B cell (primary cell): ENCODE data around the gene PES1. TPM values are rescaled to one million over a fixed set of nuclear protein-coding genes. Genes with fewer than 3 reads are reported as not detected.
"Not testable (repeated sequence)": the region's sequence is repeated elsewhere in the genome, so short reads cannot be mapped to it uniquely, and the experiment has no call there.

Experiments used
- ATAC-seq: fragments of 200-7000 bp; cut with Tn5 transposase; one replicate; pipeline ENCODE4 v1.10.0; 2021; ENCODE audit warnings: low read depth, mild to moderate bottlenecking, moderate number of reproducible peaks, moderate library complexity
- CTCF ChIA-PET: fragments of 350-600 bp; sonication (Branson Sonifier 250); formaldehyde crosslinking; loops from one replicate; lab custom pipeline; 2021; ENCODE audit warnings: antibody characterized with exemption, inconsistent platforms; lab: Charles Lee
- POLR2A ChIA-PET: fragments of 350-600 bp; sonication (Branson Sonifier 250); formaldehyde crosslinking; loops from one replicate; lab custom pipeline; 2021; ENCODE audit warnings: antibody characterized with exemption; lab: Charles Lee
- DNase-seq: peaks from one replicate; pipeline ENCODE4 v3.0.0; 2013
- H2AFZ ChIP-seq: 2 replicates; pipeline ENCODE4 v1.6.1; 2012; ENCODE audit warnings: mild to moderate bottlenecking, low read depth, low read length; ENCODE audit not compliant: insufficient read depth, poor library complexity, severe bottlenecking
- H3K27ac ChIP-seq, 2 donors: 1 replicate in 1 of 2; 2 replicates in 1 of 2; pipeline ENCODE4 v1.5.1; 2012 to 2013; ENCODE audit warnings: low read length in 2 of 2, mild to moderate bottlenecking in 2 of 2, moderate library complexity in 1 of 2
- H3K27me3 ChIP-seq, 4 experiments: fragments of 200-600 bp in 1 of 4; sonication (generic) in 1 of 4; replicated peaks in 1 of 4; 1 replicate in 2 of 4; 2 replicates in 2 of 4; pipeline versions ENCODE4 v1.6.1 to v1.7.0; 2013 to 2016; ENCODE audit warnings: low read length in 3 of 4, mild to moderate bottlenecking in 2 of 4, mixed read lengths in 1 of 4, moderate library complexity in 1 of 4; ENCODE audit not compliant: insufficient read depth in 4 of 4, control insufficient read depth in 3 of 4; ENCODE audit errors: control extremely low read depth in 1 of 4
- H3K36me3 ChIP-seq, 2 experiments: replicated peaks in 1 of 2; 1 replicate in 1 of 2; 2 replicates in 1 of 2; pipeline versions ENCODE4 v1.6.1 to v1.7.1; 2013; ENCODE audit warnings: low read length in 1 of 2; ENCODE audit not compliant: insufficient read depth in 2 of 2, control insufficient read depth in 1 of 2; ENCODE audit errors: control extremely low read depth in 1 of 2, extremely low read depth in 1 of 2
- H3K4me1 ChIP-seq, 2 donors: fragments of 200-600 bp in 1 of 2; sonication (generic) in 1 of 2; 1 replicate in 1 of 2; 2 replicates in 1 of 2; pipeline versions ENCODE4 v1.5.1 to v1.6.1; 2013 to 2017; ENCODE audit warnings: low read length in 2 of 2; ENCODE audit not compliant: control insufficient read depth in 2 of 2, insufficient read depth in 2 of 2
- H3K4me2 ChIP-seq: replicated peaks from 2 replicates; pipeline ENCODE3; 2012; ENCODE audit warnings: mild to moderate bottlenecking, low read depth, low read length; ENCODE audit not compliant: poor library complexity, severe bottlenecking
- H3K4me3 ChIP-seq, 5 experiments: fragments of 200-600 bp in 1 of 5; sonication (generic) in 1 of 5; 1 replicate in 3 of 5; 2 replicates in 2 of 5; pipeline versions ENCODE4 v1.5.1 to v1.7.0; 2011 to 2016; ENCODE audit warnings: low read length in 4 of 5, mild to moderate bottlenecking in 4 of 5, low read depth in 2 of 5, control low read depth in 1 of 5, moderate library complexity in 1 of 5; ENCODE audit not compliant: insufficient read depth in 1 of 5; ENCODE audit errors: control extremely low read depth in 1 of 5, extremely low read depth in 1 of 5
- H3K79me2 ChIP-seq: fragments of 200-600 bp; sonication (generic); one replicate; pipeline ENCODE4 v1.6.0; 2016; ENCODE audit warnings: low read length; ENCODE audit not compliant: control insufficient read depth, insufficient read depth
- H3K9ac ChIP-seq: fragments of 200-600 bp; sonication (generic); 2 replicates; pipeline ENCODE4 v1.6.1; 2017; ENCODE audit warnings: mild to moderate bottlenecking, low read length, moderate library complexity
- H3K9me3 ChIP-seq, 3 donors: one replicate each; pipeline versions ENCODE4 v1.6.1 to v1.7.1; 2013; ENCODE audit warnings: low read length in 2 of 3; ENCODE audit not compliant: control insufficient read depth in 2 of 3, insufficient read depth in 1 of 3; ENCODE audit errors: control extremely low read depth in 1 of 3
- H4K20me1 ChIP-seq: 2 replicates; pipeline ENCODE4 v1.6.0; 2012; ENCODE audit warnings: mild to moderate bottlenecking, low read length; ENCODE audit not compliant: insufficient read depth, control insufficient read depth, poor library complexity, severe bottlenecking
- H3K27ac Mint-ChIP-seq: one replicate; pipeline ENCODE4 v1.8.0; 2021; ENCODE audit warnings: mixed read lengths
- H3K27me3 Mint-ChIP-seq: one replicate; pipeline ENCODE4 v1.8.0; 2021; ENCODE audit warnings: mixed read lengths
- H3K4me1 Mint-ChIP-seq: one replicate; pipeline ENCODE4 v1.8.0; 2021; ENCODE audit warnings: mixed read lengths
- H3K4me3 Mint-ChIP-seq: one replicate; pipeline ENCODE4 v1.8.0; 2021; ENCODE audit warnings: mixed read lengths
- H3K9me3 Mint-ChIP-seq: one replicate; pipeline ENCODE4 v1.8.0; 2022; ENCODE audit warnings: mixed read lengths; ENCODE audit not compliant: insufficient read depth
- CTCF ChIP-seq: fragments of 200-600 bp; IDR thresholded peaks from one replicate; pipeline ENCODE4 v1.8.0; 2022; ENCODE audit warnings: antibody characterized with exemption, mild to moderate bottlenecking
- EZH2 ChIP-seq: IDR thresholded peaks from 2 replicates; pipeline ENCODE4 v1.6.1; 2012; ENCODE audit warnings: borderline replicate concordance, low read depth, mild to moderate bottlenecking, moderate library complexity, low read length; ENCODE audit not compliant: insufficient read depth, poor library complexity, severe bottlenecking
- WGBS: methylation state at CpG from one replicate; pipeline ENCODE4 v1.1.5; 2013; ENCODE audit warnings: missing lambda C conversion rate; ENCODE audit not compliant: insufficient coverage; 5-methylcytosine and 5-hydroxymethylcytosine counted together
- intact Hi-C: fragments of 100-400 bp; cut with micrococcal nuclease; formaldehyde crosslinking; loops from one replicate; pipeline ENCODE4 v1.10.0; 2022
- polyA plus RNA-seq: library from polyadenylated mRNA; depleted of rRNA; stranded (reverse); fragments of >200 nt; gene quantifications from 2 replicates; pipeline ENCODE4 v1.2.3, GENCODE V29; 2012
- total RNA-seq, 2 donors: library from RNA; stranded (reverse); fragments of 120-200 nt in 1 of 2; gene quantifications; 1 replicate in 1 of 2; 2 replicates in 1 of 2; pipeline versions ENCODE4 v1.2.3 to v1.2.4, GENCODE V29; 2013 to 2022

PES1 gene
- total and polyA plus RNA-seq, 2 donors (not counting 1 experiment from before 2014, with no cell fraction given): 38.1 to 75.2 TPM

DNA sequence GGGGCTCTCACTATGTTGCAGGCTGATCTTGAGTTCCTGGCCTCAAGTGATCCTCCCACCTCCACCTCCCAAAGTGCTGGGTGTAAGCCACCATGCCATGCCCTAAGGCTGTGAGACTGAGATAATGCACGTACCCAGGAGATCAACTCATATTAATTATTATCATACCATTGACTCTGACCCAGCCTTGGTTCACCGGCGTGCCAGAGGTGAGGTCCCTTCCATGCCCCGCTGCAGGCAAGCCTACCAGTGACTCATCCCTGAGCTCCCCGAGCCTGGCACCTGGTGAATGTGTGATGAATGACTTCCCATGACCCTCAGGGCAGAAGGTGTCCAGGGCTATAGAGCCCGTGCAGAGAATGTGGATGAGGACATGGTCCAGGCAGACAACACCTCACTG lies 29.3 kb downstream of the PES1 start:
- H3K4me1 ChIP-seq: no peaks in the 10 kb centered on the region
- Mint-ChIP-seq H3K9me3 (no peaks in the 10 kb centered on the region), H3K27ac (no peak overlapping the region), H3K4me3 (no peak overlapping the region), H3K4me1 (no peaks in the 10 kb centered on the region), H3K27me3 (peaks cover 13% of the 10 kb centered on the region)
- no peaks in the 10 kb centered on the region for H3K27me3 ChIP-seq
- H3K36me3 ChIP-seq: no peaks in the 10 kb centered on the region
- no peak overlapping the region for H3K27ac ChIP-seq
- ATAC-seq (no peak), DNase-seq (no peak)
- TF ChIP-seq CTCF: no peak
- TF ChIP-seq EZH2: no peak
- no peaks in the 10 kb centered on the region for H4K20me1 ChIP-seq
- H3K79me2 ChIP-seq: no peaks in the 10 kb centered on the region
- H3K4me3 ChIP-seq: no peak overlapping the region
- 93% methylated on average over 6 of the region's 6 CpGs for WGBS
- intact Hi-C loops: no loop called here
- H2AFZ ChIP-seq: no peak overlapping the region
- H3K9me3 ChIP-seq: no peaks in the 10 kb centered on the region
- POLR2A ChIA-PET: no interaction called here
- H3K9ac ChIP-seq: no peak overlapping the region
- no peak overlapping the region for H3K4me2 ChIP-seq
- CTCF ChIA-PET: no interaction called here

DNA sequence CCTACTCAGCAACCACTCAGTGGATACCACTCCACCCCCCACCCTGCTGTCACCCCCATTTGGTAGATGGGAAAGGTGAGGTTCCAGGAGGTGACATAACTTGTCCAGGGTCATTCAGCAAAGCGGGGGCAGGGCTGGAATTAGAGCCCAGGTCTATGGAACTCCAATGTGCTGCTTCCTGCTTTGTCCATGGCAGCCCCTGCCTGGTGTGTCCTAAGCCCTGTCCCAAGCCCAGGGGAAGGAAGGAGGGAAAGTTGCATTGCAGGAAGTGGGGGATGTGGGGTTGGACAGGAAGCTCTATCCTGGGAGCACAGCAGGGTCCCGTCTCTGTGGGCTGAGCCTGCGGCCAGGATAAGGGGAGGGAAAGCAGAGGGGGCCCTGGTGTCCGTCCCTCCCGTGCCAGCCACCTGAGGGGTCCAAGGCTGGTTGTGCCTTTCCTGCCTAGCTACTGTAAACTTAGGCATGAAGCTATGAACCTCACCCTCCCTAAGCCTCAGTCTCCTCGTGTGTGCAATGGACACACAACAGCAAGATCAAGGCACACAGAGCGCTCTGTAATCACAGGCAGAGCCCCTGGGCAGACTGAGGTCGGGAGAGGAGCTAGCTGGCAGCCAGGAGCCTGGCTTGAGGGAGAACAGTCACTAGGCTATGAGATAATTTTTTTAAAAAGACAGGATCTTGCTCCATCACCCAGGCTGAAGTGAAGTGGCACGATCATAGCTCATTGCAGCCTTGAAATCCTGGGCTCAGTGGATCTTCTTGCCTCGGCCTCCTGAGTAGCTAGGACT lies 30.1 kb downstream of the PES1 start:
- POLR2A ChIA-PET: interaction anchor here (0.8 kb wide), 1 partner anchor 30 kb away, joined by 3 read pairs; the partner anchor contains the start of gene PES1
- H3K36me3 ChIP-seq: no peaks in the 10 kb centered on the region
- DNase-seq (no peak), ATAC-seq (no peak)
- H3K27ac ChIP-seq: no peak overlapping the region
- Mint-ChIP-seq H3K4me1 (no peaks in the 10 kb centered on the region), H3K4me3 (no peak overlapping the region), H3K9me3 (no peaks in the 10 kb centered on the region), H3K27ac (no peak overlapping the region), H3K27me3 (peaks cover 13% of the 10 kb centered on the region)
- H3K4me2 ChIP-seq: no peak overlapping the region
- 77% methylated on average over 10 of the region's 10 CpGs for WGBS
- no peak overlapping the region for H2AFZ ChIP-seq
- no peaks in the 10 kb centered on the region for H4K20me1 ChIP-seq
- intact Hi-C loops: no loop called here
- H3K9me3 ChIP-seq: no peaks in the 10 kb centered on the region
- H3K79me2 ChIP-seq: no peaks in the 10 kb centered on the region
- no peak overlapping the region for H3K4me3 ChIP-seq
- CTCF ChIA-PET: no interaction called here
- TF ChIP-seq EZH2 (no peak), CTCF (no peak)
- H3K27me3 ChIP-seq: no peaks in the 10 kb centered on the region
- no peak overlapping the region for H3K9ac ChIP-seq
- no peaks in the 10 kb centered on the region for H3K4me1 ChIP-seq

- H3K79me2 ChIP-seq, H3K4me3 Mint-ChIP-seq, ATAC-seq, H3K27ac Mint-ChIP-seq, intact Hi-C loops, H4K20me1 ChIP-seq, H3K27me3 ChIP-seq, H3K4me3 ChIP-seq, H3K4me2 ChIP-seq, H3K27ac ChIP-seq, DNase-seq, H3K9ac ChIP-seq, H3K36me3 ChIP-seq, CTCF ChIA-PET, H3K9me3 Mint-ChIP-seq, H3K9me3 ChIP-seq, H3K4me1 ChIP-seq, H2AFZ ChIP-seq, H3K4me1 Mint-ChIP-seq: not testable (repeated sequence)
- POLR2A ChIA-PET: interaction anchor here (0.8 kb wide), 1 partner anchor 31 kb away, joined by 3 read pairs; the partner anchor contains the start of gene PES1
- WGBS: 86% methylated on average over 10 of the region's 11 CpGs
- peaks cover 13% of the 10 kb centered on the region for H3K27me3 Mint-ChIP-seq
Observed at GRCh38 chr22:30560643-30561202, 31.0 kb downstream of the PES1 start.
